Activated T-cell treated with anti-CD3 and anti-CD28 coated beads for 1 hour (primary cell): ENCODE measurements around the gene TMEM200C.

Experiments used
- DNase-seq: peaks from one replicate; pipeline ENCODE4 v3.0.0-alpha.2; 2020; ENCODE audit warnings: low read depth

TMEM200C gene

GRCh38 chr18:5895299-5895875, at the start of gene TMEM200C:
TMEM200C (minus strand) TSS chr18:5895522; CDS start chr18:5892063, 3,459 bp downstream.
- no peak for DNase-seq

- no peak for DNase-seq
These were observed 49.1 kb upstream of the TMEM200C start for GRCh38 chr18:5944448-5944847.

- DNase-seq: no peak
These were observed 48.2 kb upstream of the TMEM200C start for GRCh38 chr18:5943514-5943913.

GRCh38 chr18:5942591-5942990, 47.3 kb upstream of the TMEM200C start:
- DNase-seq: no peak

- DNase-seq: no peak
These were observed 46.6 kb upstream of the TMEM200C start for GRCh38 chr18:5941890-5942289.

- DNase-seq: no peak
These were observed 44.7 kb upstream of the TMEM200C start for GRCh38 chr18:5939801-5940667.

GRCh38 chr18:5937795-5938194, 42.5 kb upstream of the TMEM200C start:
- DNase-seq: no peak

GRCh38 chr18:5937121-5937520, 41.8 kb upstream of the TMEM200C start:
- no peak for DNase-seq

GRCh38 chr18:5930789-5931188, 35.5 kb upstream of the TMEM200C start:
- no peak for DNase-seq

- no peak for DNase-seq
These were observed 23.0 kb upstream of the TMEM200C start for GRCh38 chr18:5918205-5918858.

GRCh38 chr18:5914951-5915350, 19.6 kb upstream of the TMEM200C start:
- DNase-seq: no peak

GRCh38 chr18:5914016-5914415, 18.7 kb upstream of the TMEM200C start:
- no peak for DNase-seq

GRCh38 chr18:5912566-5912965, 17.2 kb upstream of the TMEM200C start:
- DNase-seq: no peak

GRCh38 chr18:5909125-5909524, 13.8 kb upstream of the TMEM200C start:
- DNase-seq: no peak

GRCh38 chr18:5903386-5903785, 8.1 kb upstream of the TMEM200C start:
- DNase-seq: no peak

GRCh38 chr18:5900262-5900661, 4.9 kb upstream of the TMEM200C start:
- no peak for DNase-seq

GRCh38 chr18:5899835-5900234, 4.5 kb upstream of the TMEM200C start:
- DNase-seq: no peak

- no peak for DNase-seq
These were observed 786 bp upstream of the TMEM200C start for GRCh38 chr18:5895876-5896740.

- DNase-seq: no peak
These were observed 567 bp downstream of the TMEM200C start for GRCh38 chr18:5894611-5895298.

GRCh38 chr18:5893956-5894610, 1.2 kb downstream of the TMEM200C start:
- no peak for DNase-seq
